HG03460 (cell line): Measurements from ENCODE around the gene MEIOB.
"Not testable (repeated sequence)": the region's sequence is repeated elsewhere in the genome, so short reads cannot be mapped to it uniquely, and the experiment has no call there.

Source experiments
- ATAC-seq: cut with Tn5 transposase; IDR thresholded peaks from one replicate; pipeline ENCODE4 v1.9.1; 2021; ENCODE audit not compliant: unreplicated experiment

MEIOB gene

GRCh38 chr16:1871974-1872635 lies at the start of gene MEIOB:
Gene MEIOB (minus strand): TSS chr16:1872164. CDS start chr16:1868175, 3,989 bp downstream.
- no peak for ATAC-seq

GRCh38 chr16:1920727-1921171 lies 48.8 kb upstream of the MEIOB start:
- ATAC-seq: no peak

GRCh38 chr16:1920122-1920521 lies 48.2 kb upstream of the MEIOB start:
- ATAC-seq: not testable (repeated sequence)

GRCh38 chr16:1919327-1919998 lies 47.5 kb upstream of the MEIOB start:
- ATAC-seq: no peak

GRCh38 chr16:1918351-1919326 lies 46.7 kb upstream of the MEIOB start, which contains the start of gene HS3ST6:
Gene HS3ST6 (minus strand): TSS chr16:1918415. CDS start chr16:1918323, 92 bp downstream.
- no peak for ATAC-seq

- ATAC-seq: no peak
Observed at GRCh38 chr16:1917665-1918350, 45.8 kb upstream of the MEIOB start.

- no peak for ATAC-seq
Observed at GRCh38 chr16:1917056-1917664, 45.2 kb upstream of the MEIOB start.

GRCh38 chr16:1916640-1916990 lies 44.7 kb upstream of the MEIOB start:
- ATAC-seq: no peak

GRCh38 chr16:1915732-1916639 lies 44.0 kb upstream of the MEIOB start:
- no peak for ATAC-seq

- ATAC-seq: no peak
Observed at GRCh38 chr16:1914988-1915387, 43.0 kb upstream of the MEIOB start.

- no peak for ATAC-seq
Observed at GRCh38 chr16:1914084-1914608, 42.2 kb upstream of the MEIOB start.

GRCh38 chr16:1913327-1914083 lies 41.5 kb upstream of the MEIOB start:
- no peak for ATAC-seq

GRCh38 chr16:1912215-1912543 lies 40.2 kb upstream of the MEIOB start:
- no peak for ATAC-seq

- no peak for ATAC-seq
Observed at GRCh38 chr16:1911467-1912214, 39.7 kb upstream of the MEIOB start.

- no peak for ATAC-seq
Observed at GRCh38 chr16:1909561-1910231, 37.7 kb upstream of the MEIOB start.

- no peak for ATAC-seq
Observed at GRCh38 chr16:1908983-1909382, 37.0 kb upstream of the MEIOB start.

- no peak for ATAC-seq
Observed at GRCh38 chr16:1908184-1908583, 36.2 kb upstream of the MEIOB start.
